ENCODE data around the gene NAMPT.

Gene NAMPT

GRCh38 chr7:106326594-106327537 lies 42.1 kb upstream of the NAMPT start:
- TF ChIP-seq CTCF (IDR thresholded peaks at IDR 0.05): no peak

GRCh38 chr7:106318482-106318881 lies 33.7 kb upstream of the NAMPT start:
- TF ChIP-seq CTCF (IDR thresholded peaks at IDR 0.05): no peak

- TF ChIP-seq CTCF (IDR thresholded peaks at IDR 0.05): no peak
These were observed 33.2 kb upstream of the NAMPT start for GRCh38 chr7:106317971-106318370.

- no peak for TF ChIP-seq CTCF (IDR thresholded peaks at IDR 0.05)
These were observed 32.2 kb upstream of the NAMPT start for GRCh38 chr7:106316947-106317346.

- TF ChIP-seq CTCF (IDR thresholded peaks at IDR 0.05): no peak
These were observed 30.1 kb upstream of the NAMPT start for GRCh38 chr7:106314875-106315274.

- no peak for TF ChIP-seq CTCF (IDR thresholded peaks at IDR 0.05)
These were observed 29.2 kb upstream of the NAMPT start for GRCh38 chr7:106313966-106314365.

- no peak for TF ChIP-seq CTCF (IDR thresholded peaks at IDR 0.05)
These were observed 28.7 kb upstream of the NAMPT start for GRCh38 chr7:106313456-106313901.
